D721Med (cell line): ENCODE results near the gene UNC79.

Experiments used
- DNase-seq: peaks from one replicate; pipeline ENCODE4 v3.0.0; 2011; ENCODE audit warnings: low spot score; ENCODE audit not compliant: insufficient read length
- FAIRE-seq: peaks from 2 replicates; lab custom pipeline; 2011; peaks lifted over from hg19 to GRCh38; lab: Jason Lieb, UNC
- TF ChIP-seq, protein P1 (sequence below): IDR thresholded peaks from 2 replicates; pipeline ENCODE4 v1.5.1; 2012; ENCODE audit warnings: mild to moderate bottlenecking, control low read depth; ENCODE audit not compliant: insufficient read depth; ENCODE audit errors: missing control alignments

Gene UNC79

DNA sequence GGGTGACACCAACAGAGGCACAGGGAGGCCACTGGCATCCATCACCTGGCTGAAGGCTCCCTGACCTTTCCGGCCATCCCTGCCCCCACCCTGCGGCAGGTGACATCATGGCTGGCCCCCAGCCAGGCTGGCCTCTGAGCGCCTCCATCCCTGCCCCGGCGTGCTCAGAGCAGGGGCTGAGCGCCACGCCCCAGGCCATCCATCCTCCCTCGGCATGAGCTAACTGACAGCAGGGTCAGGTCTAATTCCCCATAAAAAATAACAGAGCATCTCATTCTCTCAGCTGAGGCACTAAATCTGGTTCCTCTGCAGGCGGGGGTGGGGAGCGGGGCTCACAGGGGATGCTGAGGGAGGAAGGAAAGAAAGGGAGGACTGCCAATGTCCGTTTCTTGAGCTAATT is 306.9 kb downstream of the UNC79 start:
- DNase-seq (no peak), FAIRE-seq (no peak)
- TF ChIP-seq, protein P1, sequence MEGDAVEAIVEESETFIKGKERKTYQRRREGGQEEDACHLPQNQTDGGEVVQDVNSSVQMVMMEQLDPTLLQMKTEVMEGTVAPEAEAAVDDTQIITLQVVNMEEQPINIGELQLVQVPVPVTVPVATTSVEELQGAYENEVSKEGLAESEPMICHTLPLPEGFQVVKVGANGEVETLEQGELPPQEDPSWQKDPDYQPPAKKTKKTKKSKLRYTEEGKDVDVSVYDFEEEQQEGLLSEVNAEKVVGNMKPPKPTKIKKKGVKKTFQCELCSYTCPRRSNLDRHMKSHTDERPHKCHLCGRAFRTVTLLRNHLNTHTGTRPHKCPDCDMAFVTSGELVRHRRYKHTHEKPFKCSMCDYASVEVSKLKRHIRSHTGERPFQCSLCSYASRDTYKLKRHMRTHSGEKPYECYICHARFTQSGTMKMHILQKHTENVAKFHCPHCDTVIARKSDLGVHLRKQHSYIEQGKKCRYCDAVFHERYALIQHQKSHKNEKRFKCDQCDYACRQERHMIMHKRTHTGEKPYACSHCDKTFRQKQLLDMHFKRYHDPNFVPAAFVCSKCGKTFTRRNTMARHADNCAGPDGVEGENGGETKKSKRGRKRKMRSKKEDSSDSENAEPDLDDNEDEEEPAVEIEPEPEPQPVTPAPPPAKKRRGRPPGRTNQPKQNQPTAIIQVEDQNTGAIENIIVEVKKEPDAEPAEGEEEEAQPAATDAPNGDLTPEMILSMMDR, result no peak

DNA sequence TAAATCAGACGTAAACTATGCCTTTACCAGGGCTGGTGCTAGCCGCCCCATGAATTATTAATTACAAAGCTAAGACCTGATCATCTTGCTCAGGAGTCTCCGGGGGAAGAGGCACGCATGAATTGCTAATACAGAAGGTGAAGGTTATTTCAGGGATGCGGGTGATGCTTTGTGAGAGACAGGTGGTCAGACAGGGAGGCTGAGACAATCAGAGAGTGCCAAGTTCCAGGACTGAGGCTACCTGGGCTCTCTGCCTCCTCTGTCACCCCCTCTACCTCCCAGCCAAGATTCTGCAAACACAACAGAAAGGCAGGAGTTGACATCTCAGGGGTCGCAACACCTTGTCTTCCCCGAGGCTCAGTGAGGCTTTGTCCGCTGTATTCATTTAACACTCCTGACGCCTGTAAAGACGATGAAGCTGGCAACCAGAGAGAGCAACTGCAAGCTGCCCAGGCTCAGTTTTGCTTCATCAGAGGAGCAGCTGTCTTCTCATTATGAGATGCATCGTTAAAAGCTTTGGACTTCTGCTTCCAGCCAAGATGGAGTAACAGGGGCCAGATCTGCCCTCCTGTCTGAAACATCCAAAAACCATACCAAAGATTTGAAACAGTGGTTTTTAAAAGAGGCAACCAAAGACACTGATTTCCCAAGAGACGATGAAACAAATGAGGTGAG is 311.0 kb downstream of the UNC79 start:
- FAIRE-seq, result no peak
- TF ChIP-seq, protein P1, result no peak
- DNase-seq, result no peak

DNA sequence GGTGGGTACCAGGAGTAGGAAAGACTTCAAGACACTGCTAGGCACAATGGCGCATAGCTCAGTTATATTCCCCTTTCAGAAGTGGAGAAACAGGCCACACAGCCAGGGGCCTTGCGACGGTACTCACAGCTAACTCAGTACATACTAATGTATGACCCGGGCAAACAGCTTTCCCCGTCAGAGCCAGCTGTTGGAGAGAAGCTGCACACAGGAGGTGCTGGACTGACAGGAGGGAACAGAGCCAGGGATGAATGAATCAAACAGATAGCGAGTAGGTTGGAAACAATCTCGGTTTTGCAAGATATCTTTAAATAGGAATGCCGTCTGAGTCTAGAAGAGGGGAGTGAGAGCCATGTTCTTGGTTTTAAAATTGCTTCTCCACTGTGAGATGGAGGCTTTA is 312.0 kb downstream of the UNC79 start:
- no peak for DNase-seq
- FAIRE-seq, result no peak
- TF ChIP-seq, protein P1, result no peak

DNA sequence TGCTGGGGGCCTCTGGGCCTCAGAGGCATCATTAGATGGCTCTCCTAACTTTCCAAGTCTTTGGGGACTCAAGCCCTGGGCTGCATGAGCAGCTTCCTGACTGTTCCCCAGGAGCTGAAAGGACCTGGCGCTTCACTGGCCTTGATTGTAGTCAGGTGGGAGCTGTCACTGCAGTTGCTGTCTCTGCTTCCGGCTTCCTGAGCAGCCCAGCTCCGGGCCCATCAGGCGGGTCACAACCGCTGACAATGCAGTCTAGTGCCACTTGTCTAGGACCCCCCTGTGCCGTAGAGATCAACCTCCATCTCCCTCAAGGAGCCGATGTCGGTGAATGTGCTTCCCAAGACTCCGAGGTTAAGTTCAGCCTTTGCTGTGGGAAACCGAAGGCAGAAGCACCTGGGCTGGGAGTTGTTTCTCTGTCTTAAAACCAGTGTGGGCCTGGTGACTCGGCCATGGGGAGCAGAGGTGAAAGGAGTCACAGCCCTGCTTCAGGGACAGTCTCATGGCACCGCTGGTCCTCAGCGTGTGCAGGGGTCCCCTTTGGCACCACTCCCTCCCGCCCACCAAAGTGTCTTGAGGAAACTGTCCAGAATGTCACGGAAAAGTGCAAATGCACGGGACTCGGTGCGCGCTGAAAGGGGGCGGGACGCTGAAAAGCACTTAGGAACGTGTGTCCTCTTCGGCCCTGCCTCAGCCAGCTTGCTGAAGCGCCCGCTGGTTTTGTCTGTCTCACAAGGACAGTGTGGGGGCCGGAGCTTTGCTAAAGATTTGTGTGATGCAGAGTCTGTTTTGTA is 312.7 kb downstream of the UNC79 start:
- no peak for FAIRE-seq
- TF ChIP-seq, protein P1, result no peak

DNA sequence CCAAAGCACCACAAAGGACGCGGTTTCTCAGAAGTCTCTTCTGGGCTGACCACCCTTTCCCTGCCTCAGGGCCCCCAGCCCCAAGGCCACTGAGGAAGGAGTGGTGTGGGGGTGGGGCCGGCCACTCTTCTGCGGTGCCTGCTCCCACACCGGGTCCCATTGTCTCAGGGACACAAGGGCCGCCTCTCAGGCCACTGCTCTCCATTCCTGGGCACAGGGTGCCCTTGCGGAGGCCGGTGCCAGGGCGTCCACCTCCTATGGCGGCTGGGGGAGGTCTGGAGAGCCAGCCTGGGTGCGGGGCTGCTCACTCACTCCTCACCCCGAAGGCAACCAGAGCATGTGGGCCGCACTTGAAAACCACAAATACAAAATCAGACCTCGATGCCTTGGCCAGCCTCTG is 313.4 kb downstream of the UNC79 start:
- DNase-seq, result no peak
- TF ChIP-seq, protein P1, result no peak
- no peak for FAIRE-seq

More for the DNA sequence above, 312.7 kb downstream of the UNC79 start:
- DNase-seq, result no peak

DNA sequence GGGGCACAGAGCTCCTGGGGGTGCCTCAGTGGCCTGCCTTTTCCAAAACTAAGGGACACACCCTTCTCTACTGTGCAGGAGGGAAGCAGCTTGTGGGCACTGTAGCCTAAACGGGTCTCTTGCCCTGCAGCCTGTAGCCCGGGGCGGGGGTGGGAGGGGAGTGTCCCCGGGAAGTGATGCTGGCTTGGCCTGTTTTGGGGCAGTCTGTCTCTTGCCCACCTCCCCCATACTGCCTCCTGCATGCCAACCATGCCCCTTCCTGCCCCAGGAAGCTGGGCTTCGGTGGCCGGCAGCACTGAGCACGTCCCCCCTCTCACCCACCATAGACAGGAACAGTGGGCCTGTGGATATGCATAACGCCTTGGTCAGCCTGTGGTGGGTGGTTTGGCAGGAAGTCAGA is 314.1 kb downstream of the UNC79 start:
- FAIRE-seq, result no peak
- TF ChIP-seq, protein P1, result no peak
- no peak for DNase-seq

DNA sequence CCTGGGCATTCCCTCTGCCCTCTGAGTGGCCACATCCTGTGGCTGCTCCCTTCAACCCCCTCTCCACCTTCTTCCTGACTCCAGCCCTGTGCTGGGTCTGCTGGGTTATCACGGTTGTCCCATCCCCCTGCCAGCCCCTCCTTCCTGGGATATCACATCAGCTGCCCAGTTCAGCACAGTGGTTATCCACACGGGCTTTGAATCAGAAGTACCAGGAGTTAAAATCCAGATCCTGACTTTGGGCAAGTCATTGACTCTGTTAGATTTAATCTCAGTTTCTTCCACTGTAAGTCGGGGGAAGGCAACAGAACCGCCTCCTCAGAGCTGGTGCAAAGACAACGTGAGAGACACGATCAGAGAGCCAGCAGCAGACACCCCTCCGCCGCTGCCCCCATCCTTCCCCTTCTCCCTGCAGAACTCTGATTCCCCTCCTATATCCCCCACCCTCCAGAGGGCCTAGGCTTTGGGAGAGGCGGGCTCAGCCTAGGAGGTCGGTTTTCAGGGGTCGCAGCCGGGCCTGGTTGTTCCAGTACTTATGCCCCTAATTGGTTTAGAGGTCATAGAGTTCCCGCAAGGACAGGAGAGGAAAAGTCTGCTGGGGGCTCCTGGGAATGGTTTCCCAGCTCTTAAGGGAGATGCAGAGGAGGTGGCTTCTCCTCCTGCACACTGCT is 315.0 kb downstream of the UNC79 start:
- TF ChIP-seq, protein P1, result no peak
- FAIRE-seq, result no peak
- DNase-seq, result no peak
